NCI-H2107 treated with DMSO at 0.1 percent for 48 hours (cell line): Measurements from ENCODE around the gene SHE.
A peak's percentile ranks its signal among the peaks of the same experiment; 100 is the strongest.
"Not testable (repeated sequence)": the region's sequence is repeated elsewhere in the genome, so short reads cannot be mapped to it uniquely, and the experiment has no call there.

Experiments used
- DNase-seq: peaks from one replicate; lab custom pipeline; 2025; ENCODE audit not compliant: unreplicated experiment; lab: John Stamatoyannopoulos, UW

SHE gene

DNA sequence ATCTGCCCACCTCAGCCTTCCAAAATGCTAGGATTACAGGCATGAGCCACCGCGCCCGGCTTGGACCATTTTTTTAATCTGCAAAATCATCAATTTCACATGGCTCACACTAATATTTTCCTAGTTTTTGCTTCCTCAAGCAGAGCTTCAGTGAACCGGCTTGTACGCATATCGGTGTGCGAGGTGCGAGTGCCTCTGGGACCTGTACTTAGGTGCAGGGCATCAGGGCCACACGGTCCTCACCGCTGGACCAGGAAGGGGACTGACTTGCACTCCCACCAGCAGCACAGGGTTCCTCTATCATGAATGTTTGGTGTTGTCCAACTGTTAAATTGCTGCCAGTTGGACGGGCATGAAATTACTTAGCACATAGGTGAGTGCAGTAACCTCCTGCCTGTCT, 15.4 kb upstream of the SHE start:
- no peak for DNase-seq

DNA sequence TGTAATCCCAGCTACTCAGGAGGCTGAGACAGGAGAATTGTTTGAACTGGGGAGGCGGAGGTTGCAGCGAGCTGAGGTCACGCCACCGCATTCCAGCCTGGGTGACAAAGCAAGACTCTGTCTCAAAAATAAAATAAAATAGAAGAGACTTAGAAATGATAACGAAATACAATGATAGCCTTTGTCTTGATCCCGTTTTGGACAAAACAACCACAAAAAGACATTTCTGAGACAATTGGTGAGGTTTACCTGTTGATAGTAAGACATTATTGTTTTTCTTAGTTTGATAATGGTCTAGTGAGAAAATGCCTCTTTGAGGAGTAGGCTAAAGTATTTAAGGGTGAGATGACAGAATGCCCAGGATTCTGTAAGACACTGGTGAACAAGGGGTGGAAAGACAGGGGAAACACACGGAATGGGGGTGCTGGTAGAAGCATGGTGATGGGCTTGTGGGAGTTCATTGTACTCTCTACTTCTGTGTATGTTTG, 11.9 kb upstream of the SHE start:
- DNase-seq = no peak

DNA sequence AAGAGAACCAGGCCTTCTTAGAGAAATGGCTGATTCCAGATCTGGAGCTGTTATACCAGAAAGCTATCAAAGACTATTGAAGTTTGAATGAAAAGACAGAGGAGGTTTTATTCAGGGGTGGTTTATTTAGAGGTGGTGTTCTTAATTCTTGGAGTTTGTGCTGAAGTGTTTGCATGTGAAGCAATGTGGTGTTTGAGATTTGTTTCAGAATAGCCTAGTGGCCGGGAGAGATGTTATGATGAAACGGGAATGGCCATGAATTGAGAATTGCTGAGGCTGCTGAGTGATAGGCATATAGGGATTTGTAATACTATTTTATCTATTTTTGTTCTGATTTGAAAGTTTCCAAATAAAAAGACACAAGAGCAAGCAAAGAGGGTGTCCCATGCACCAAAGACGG, 10.5 kb upstream of the SHE start:
- DNase-seq = no peak

DNA sequence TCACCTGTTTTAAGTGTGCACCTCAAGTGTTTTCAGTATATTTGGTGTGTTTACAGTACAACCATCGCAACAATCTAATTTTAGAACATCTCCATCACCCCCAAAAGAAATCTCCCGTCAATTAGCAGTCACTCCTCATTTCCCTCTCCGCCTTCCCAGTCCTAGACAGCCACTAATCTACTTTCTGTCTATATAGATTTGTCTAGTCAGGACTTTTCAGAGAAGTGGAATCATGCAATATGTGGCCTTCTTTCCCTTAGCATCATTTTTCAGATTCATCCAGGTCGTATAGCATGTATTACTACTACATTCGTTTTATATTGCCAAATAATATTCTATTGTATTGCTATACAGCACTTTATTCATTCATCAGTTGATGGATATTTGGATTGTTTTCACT, 1.7 kb upstream of the SHE start:
- DNase-seq = no peak

DNA sequence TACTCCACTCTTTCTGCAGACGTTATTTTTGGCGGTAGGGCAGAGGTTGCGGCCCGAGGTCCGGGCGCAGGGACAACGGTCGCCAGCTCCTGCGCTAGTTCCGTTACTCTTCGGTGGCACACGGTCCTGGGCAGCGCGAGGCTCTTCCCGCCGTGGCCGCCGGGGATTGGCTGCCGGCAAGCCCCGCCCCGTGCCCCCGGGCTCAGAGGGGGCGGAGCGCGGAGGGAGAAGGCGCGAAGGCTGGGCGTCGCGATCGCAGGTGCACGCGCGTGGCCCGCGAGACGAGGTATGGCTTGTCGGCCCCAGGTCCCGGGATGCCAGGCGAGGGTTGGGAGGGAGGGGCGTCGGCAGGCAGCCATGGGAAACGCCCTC, 518 bp upstream of the SHE start:
- no peak for DNase-seq

DNA sequence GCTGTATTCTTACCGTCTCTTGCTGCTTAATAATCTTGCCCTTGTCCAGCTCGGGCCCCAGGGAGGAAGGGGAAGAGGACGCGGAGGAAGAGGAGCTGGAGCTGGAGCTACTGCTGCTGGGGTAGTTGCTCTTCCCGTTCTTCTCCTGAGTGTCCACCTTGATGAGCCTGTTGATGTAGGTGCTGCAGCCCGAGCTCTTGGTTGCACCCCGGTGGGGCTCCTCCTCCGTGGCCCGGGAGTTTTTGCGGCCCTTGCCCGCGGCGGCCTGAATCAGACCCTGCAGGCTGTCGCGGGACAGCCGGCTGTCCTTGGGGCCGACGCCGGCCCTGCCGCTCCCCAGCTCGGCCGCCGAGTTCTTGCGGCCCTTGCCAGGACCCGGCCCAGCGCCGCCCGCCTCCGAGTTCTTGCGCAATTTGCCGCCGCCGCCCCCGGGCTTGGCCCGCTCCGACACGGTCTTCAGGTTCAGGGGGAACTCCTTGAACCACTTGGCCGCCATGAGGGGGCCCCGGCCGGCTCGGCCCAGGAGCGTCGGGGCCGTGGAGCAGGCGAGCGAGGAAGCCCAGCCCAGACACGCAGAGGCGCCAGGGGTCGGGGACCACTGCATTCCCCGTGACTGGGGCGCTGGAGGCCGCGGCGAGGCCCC, 668 bp downstream of the SHE start:
- no peak for DNase-seq

DNA sequence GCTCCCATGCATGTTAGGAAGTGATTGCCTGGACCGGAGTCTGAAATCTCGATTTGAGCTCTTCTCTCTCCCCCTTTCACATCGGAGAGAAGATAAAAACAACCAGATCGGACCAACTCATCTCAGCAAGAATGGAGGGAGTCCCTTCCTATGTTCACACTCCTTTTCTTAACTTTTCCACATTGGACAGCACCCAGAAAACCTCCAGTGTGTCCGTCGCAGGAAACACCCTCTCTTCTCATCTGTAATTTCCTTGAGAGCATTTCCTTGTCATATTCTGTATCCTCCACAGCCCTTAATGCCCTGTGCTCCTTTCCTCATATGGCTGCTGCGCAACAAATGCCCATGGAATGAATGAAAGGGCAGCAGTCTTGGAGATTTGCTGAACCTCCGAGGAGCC, 1.7 kb downstream of the SHE start:
- DNase-seq = no peak

DNA sequence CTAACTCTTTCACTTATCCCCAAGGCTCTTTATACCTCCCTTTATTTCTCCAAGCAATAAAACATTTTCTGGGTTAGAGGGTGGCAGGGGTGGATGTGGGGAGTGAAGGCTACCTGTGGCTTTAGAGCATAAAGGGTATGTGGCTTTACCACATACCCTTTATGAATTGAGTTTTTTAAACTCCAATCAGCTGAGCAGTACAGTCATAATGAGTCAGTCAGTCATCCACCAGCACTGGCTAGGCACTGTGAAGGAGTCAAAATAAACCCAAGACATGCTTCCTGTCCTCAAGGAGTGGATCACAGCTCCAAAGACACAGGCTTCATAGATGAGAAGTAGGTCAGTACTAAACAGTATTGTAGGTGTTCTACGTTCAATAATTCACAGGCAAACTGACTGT, 2.8 kb downstream of the SHE start:
- DNase-seq = no peak

DNA sequence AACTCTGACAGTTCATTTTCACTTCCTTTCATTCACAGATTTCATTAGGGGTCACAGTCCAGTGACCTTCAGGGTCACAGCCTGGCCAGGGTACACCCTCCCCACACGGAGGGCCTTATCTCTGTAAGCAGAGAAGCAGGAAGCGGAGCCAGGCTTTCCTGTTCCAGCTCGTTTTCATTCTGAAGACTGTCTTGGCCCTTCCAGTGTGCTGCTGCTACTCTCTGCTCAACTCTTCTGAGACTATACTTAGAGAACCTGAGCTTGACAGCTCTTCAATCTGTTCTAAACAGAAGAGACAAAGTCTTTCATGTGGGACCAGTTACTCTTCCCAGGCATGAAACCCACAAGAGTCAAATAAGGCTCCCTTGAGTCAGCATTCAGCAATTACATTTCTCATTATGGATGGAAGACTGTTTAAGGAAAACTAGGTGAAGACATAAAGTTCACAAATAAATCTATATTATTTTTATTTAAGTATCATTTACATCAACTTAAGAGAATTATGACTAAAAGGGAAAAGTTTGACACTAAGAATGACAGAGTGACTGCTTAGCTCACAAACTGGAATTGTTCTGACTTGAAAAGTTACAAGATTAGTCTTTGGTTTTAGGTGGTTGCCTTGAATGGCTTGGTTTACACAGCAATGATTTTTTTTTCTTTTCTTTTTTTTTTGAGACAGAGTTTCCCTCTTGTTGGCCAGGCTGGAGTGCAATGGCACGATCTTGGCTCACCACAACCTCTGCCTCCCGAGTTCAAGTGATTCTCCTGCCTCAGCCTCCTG, 5.0 kb downstream of the SHE start:
- no peak for DNase-seq

DNA sequence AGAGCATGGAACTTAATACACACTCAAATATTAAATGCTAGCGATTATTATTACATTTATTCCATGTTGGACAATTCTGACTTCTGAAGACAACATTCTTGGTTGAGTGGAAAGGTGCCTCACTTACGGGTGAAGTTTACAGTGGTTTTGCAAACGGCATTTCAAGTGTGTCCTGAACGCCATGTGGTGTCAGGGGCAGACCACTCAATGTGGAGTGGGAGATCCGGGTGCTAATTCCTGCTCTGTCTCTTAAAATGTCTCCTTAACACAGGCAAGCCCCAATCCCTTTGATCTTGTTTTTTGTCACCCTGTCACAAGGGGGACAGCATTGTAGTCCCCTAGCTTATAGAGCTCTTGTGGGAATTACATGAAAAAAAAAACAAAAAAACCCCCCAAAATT, 5.8 kb downstream of the SHE start:
- DNase-seq = no peak

DNA sequence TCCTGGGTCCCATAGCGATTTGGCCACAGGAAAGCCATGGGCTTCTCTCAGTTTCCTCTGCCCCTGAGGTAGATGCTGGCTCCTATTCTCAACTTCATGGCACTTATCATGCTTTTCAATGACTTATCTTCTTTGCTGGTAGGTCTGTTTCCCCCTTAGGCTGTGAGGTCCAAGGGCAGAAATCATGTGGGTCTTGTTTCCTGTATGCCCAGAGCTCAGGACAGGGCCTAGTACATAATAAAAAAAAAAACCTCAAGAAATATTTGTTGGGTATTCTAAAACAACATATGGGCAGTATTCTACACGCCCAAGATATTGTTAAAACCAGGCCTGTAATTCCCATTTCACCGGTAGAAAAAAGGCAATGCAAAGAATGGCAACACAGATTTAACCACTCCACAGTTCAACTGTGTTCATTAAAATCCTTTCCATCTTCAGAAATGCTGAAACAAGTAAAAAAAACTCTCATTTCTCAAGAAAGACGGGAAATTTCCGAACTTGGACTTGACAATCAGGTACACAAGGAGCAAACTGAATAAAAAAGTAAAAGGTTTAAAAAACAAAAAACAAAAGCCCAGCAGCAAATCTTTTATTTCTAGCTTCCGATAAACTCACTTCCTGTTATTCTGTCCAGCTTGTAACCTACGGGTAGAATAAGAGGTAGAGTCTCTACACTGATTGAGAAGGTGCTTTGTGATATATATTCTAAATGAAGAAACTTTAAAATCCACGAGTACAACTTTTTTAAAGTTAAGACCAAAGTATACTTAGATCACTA, 6.5 kb downstream of the SHE start:
- DNase-seq = no peak

DNA sequence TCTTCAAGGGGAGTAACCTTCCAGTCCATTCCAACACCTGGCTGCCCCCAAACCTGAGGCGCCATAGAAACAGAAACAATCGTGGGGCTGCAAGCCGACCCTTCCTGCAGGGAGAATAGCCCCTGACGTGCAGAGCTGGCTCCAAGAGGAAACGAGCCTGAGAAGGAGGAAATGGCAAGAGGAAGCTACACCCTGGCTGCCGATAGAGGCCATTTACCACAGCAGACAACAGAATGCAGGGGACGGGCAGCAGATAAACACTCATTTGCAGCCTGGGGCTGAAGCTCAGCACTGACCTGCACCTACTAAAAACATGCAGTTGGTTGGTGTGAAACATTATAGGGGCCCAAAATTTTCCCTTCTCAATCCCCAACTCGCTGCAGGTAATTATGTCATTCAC, 8.9 kb downstream of the SHE start:
- no peak for DNase-seq

DNA sequence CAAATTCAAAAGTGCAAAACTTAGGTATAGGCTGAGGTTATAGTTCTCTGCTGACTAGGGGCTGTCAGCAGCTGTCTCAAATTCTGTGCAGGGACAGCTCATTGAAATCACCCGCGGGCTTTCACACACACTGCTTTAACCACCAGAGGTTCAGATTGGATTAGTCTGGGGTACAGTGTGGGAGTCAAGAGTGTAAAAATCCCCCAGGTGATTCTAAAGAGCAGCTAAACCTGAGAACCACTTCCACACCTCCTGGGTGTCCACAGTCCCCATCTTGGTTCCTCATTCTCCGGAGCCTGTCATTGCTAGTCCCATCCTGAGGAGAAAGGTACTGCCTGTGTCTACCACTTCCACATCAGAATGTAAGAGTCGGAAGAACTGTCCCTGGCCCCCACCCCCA, 10.1 kb downstream of the SHE start:
- DNase-seq = no peak

DNA sequence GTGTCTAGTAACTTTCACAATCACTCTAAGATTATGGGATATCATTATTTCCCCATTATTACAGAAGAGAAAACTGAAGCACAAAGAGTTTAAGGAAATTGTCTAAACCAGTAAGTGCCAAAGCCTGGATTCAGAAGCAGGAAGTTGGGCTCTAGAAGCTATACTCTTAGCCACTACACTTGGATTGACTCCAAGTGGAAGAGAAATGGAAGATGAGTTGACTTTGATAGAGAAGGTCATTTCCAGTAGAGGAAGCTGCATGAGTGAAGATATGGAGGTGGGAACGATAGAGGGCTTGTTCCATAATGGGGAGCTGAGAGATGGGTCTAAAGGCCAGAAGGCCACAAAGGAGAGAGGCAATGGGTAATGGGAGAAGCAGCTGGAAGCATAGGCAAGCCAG, 11.9 kb downstream of the SHE start:
- no peak for DNase-seq

DNA sequence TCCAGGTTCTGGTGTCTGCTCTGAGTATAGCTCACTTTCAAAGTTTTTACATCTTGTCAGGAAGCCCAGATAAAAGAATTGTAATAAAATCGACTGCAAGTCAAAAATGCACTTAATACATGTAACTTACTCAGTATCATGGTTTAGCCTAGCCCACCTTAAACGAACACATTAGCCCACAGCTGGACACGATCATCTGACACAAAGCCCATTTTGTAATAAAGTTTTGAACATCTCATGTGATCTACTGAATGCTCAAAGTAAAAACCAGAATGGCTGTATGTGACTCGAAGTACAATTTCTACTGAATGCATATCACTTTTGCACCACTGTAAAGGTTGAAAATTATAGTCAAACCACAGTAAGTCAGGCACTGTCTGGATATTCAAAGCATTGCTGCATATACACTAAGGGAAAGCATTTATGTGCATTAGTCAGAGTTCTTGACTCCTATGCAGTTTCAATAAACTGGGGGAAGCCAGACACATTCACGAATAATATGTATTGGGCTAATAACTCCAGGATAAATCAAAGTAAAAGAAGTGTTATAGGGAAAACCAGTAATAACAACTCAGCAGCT, 12.4 kb downstream of the SHE start:
- DNase-seq = no peak

DNA sequence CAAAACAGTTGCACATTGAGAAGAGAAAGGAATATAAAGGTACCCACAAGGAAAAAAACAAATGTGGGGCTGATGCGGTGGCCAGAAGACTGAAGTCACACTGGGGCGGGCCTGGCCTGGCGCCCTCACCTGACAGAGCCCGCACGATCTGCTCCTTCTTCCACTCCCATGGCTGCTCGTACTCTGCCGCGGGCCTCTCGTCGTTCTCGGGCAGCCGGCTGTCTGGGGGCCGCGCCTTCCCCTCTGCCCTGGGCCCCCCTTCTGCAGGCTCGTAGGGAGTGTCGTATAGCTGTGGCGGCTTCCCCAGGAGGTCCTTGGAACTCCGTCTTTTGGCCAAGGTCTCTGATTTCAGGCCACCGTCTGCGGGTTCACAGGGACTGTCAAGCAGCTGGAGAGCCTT, 13.3 kb downstream of the SHE start:
- no peak for DNase-seq

DNA sequence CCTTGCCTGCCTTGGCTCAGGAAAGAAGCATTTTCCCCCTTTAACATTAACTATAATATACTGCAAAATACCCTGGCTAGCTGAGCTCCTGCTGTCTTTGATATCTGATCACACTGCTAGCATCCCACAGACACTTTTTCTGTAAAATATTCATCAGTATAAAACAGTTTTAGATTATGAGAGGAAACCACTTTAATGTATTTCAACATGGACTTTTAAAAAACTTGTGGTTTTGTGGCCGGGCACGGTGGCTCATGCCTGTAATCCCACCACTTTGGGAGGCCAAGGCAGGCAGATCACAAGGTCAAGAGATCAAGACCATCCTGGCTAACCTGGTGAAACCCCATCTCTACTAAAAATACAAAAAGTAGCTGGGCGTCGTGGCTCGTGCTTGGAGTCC, 15.5 kb downstream of the SHE start:
- not testable (repeated sequence) for DNase-seq

DNA sequence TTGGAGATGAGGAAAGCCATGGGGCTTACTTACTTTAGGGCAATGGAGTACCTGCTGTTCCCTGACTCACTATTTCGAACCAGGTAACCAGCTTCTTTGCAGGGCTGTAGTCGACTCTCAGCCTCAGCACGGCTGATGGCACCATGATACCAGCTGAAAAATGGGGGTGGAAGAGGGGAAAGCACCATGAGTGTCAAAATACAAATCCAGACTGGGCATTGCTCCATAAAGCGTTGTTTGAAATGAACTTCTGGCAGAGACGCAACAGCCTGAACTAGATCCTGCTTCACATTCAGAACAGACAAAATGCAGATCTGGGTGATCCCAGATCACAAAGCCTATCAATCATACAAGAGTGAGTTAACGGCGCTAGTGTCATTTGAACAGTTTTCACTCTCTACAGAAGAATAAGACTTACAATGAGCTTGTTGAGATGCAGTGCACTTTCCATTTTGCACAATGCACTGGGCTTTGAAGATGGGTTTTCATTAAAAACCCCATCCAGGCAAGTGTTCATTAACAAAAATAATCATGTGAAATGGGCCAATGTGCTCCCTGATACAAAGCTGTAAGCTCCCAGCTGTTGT, 16.2 kb downstream of the SHE start:
- DNase-seq = no peak

DNA sequence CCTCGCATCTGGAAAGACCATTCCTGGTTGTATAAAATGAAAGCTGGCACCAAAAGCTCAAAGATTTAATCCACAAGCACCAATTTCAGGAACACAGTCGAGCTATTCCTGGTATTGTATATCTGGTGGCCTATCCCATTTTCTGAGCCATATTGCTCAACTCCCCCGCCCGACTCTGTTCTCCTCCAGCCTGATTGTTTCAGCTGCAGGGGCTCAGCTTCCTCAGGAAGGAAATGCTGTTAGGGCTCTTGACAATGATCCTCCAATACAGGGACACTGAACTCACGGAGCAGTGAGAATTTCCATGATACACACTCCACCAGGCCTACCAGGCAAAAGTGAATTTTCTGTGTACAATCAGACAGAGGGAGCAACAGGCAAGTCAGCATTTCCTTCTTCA, 17.1 kb downstream of the SHE start:
- DNase-seq = no peak

DNA sequence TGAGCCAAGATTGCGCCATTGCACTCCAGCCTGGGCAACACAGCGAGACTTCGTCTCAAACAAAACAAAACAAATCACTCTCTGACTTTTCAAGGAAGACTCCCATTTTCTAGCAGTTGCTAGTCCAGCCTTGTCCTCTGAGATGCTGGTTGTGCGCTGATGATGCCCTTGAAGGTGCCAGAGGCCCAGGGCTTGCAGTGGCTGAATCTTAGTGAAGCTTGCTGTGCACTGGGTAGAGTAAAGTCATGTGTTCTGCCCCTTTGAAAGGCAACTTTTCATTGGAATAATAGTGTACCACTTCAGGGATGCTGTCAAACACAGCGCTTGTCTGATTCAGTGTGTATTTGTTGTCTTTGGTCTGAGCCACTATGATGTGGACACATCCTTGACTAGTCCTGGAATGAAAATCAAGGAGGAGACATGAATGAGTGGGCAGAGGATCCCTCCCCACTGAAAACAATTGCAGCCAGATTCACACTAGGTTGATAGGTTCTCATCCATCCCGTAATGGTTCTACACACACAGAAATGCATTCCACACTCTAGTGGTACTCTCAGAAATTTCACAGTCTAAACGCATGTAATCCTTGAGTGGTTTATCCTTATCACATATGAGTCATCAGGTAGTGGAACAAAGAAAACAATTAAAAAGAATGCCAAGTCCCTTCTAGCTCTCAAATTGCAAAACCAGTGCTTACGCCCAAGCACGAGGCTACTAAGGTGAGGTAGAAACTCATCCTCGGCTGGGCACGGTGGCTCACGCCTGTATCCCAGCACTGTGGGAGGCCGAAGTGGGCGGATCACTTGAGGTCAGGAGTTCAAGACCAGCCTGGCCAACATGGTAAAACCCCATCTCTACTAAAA, 18.0 kb downstream of the SHE start:
- DNase-seq = peak; percentile 36
